Activated T-helper 1 cell treated with Interleukin-2 at 50 U/mL for 16 hours (primary cell): ENCODE measurements around the gene CLDN7.

ENCODE experiments used
- DNase-seq: peaks from one replicate; pipeline ENCODE4 v3.0.0-alpha.2; 2020; ENCODE audit warnings: low read depth

CLDN7 gene

GRCh38 chr17:7237266-7237760, 25.0 kb downstream of the CLDN7 start:
- DNase-seq = no peak

DNA sequence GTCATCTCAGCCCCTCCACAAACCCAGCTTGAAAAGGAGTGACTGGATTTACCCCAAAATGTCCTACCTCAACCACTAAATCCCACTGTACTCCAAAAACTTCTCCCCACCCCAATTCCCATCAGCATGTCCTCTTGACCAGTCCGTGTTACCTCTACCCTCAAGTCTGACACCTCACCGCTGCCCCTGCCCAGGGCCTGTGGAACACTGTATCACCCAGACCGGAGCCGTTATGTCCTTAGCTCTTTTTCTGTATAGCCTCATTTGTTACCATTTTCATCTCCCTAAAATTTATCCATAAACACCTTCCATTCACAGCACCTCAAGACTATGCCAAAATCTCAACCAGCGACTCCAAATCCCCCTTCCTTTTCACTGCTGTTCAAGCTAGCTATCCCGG, 25.5 kb downstream of the CLDN7 start:
- no peak for DNase-seq

DNA sequence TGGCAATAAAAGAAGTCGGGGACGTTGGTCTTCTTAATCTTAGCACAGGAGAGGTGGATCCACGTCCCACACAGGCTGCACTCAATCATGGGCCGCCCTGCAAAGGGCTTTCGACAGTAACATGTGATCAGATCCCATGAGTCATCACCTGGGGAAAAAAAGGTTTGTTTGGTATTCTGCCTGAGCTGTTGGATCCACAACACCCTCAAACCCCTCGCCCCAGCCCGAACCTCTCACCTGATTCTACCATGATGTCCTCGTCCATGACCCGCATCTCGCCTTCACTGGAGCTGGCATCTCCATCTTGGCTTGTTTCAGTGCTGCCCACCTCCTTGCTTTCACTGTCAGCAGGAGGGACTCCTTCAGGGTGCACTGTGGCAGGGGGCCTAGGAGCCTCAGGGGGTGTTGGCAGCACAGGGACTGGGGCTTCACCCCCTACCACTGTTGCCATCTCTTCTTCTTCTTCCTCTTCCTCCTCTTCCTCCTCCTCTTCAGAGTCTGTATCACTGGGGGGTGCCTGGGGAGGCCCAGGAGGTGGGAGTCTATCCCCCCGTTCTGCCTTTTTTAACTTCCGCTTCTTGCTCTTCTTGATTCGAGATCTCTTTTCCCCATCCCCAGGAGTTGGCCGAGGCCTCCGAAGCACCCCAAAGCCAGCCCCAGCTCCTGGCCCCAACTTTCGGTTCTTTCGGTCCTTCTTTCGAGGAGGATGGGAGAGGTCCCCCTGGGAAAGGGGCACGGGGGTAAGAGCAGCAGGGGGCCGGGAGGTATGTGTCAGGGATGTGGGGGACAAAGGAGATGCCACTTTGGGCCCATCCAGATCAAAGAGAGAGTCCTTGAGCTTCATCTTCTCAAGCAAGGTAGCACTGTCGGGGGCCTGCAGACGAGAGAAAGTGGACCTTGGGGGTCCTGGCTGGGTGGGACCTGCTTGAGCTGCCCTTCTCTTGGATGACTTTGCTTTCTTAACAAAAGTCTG, 26.3 kb downstream of the CLDN7 start:
- DNase-seq = no peak

GRCh38 chr17:7234083-7234951, 28.0 kb downstream of the CLDN7 start, which contains the start of gene DVL2:
Gene DVL2 (minus strand): TSS chr17:7234517. CDS start chr17:7234262, 255 bp downstream.
- DNase-seq = peak; percentile 89

- no peak for DNase-seq
Observed at GRCh38 chr17:7233701-7234082, 28.6 kb downstream of the CLDN7 start.

DNA sequence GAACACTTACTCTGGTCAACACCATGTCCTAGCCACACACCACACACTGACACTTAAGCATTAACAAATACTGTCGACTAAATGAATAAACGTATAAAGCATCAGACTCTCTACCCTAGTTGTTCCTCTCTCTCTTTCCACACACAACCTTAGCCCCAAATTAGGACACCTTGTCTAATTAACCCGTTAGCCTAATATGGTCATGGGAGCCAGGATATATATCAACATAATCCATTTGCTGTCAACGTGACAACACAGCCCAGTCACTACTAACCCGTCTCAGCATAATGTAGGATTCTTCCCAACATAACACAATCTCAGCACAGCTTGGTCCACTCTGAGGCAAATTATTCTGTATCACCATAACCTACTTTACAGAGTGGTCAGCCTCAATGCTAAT, 30.2 kb downstream of the CLDN7 start:
- no peak for DNase-seq

DNA sequence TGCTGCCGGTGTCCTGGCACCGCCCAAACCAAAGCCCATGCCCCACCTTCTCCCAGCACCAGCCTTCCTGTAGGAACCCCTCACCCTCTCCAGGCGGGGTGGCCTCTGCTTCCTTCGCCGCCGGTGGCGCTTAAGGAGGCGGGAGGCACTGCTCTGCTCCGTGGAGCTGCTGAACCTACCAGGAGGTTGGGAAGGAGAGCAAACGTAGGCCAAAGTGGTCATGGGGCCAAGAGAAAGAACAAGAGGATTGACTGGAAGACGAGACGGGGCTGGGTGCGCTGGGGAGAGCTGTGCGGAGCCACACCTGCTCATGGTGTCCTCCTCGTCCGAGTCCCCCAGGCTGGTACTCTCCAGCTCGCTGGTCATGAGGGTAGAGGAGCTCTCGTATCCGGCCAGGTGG, 32.8 kb downstream of the CLDN7 start:
- DNase-seq = no peak

- DNase-seq = no peak
Observed at GRCh38 chr17:7228920-7229319, 33.4 kb downstream of the CLDN7 start.

DNA sequence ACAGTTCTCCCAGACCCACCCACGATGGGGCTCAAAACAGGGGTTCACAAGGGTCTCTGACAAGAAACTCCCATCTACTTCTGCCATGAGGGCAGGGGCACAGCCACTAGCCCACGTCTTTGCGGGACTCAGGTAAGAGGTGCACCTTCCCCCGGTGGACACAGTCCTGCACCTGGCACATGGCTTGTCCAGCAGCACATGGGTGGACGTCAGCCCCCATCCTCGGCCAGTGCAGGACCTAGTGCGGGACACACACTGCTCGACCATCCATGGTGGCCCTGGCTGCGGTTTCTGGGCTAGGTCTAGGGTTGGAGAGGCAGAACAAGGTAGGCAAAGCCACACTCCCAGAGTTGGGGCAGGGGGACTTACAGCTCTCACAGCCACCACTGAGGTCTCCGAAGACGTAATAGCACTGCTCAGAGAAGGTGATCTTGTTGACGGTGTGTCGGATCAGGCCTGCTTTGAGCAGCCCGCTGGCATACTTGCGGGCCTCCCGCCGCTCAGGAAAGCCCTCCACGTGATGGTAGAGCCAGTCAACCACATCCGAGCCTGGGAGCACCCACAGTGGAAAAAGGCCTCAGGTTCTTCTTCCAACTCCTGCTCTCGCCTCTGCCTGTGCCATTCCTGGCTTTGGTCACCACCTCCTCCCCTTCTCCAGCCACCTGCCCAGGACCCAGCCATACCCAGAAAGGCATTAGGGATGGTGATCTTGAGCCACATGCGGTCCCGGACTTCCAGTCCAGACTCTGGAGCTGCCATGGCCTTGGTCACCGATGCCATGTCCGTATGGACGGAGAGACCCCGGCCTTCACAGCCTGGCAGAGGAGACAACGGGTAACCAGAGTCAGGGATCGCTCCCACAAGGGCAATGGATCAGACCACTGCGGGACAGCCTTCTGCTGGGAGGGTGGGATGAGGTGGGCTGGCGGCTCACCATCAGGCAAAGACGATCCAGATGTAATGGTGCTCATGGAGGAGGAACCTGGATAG, 35.3 kb downstream of the CLDN7 start:
- DNase-seq = no peak

GRCh38 chr17:7225711-7226331, 36.5 kb downstream of the CLDN7 start:
- DNase-seq = no peak

DNA sequence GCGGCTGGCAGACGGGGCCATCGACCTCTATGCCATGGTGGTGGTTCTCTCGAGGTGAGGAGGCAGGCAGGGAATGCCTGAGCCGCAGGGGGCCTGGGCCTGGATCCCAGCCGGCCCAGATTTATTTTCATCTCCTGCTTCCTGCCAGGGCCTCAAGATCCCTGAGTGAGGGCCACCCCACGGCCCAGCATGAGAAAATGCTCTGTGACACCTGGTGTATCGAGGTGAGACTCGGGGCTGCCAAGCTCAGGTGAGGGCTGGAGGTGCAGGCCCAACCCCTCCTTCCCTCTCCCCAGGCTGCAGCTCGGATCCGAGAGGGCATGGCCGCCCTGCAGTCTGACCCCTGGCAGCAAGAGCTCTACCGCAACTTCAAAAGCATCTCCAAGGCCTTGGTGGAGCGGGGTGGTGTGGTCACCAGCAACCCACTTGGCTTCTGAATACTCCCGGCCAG, 37.6 kb downstream of the CLDN7 start:
- no peak for DNase-seq

GRCh38 chr17:7224110-7224509, 38.2 kb downstream of the CLDN7 start:
- no peak for DNase-seq

DNA sequence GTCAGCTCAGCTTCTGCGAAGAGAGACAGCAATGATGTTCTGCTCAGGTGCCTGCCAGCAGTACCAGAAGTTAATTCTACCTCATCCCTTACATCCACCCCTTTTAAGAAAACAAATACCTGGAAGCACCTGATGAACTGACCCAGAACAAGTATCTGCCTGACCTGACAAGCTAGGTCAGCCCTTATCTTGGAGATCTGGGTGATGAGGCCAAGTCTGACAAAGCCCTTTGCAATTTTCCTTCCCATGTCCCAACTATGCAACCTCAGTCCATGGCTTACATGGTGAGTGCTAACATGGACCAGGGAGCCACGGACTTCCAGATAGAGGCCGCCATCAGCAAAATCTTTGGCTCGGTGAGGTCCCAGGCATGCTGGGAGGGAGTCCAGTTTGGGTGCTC, 38.9 kb downstream of the CLDN7 start:
- no peak for DNase-seq

- DNase-seq = no peak
Observed at GRCh38 chr17:7222972-7223292, 39.3 kb downstream of the CLDN7 start.

- no peak for DNase-seq
Observed at GRCh38 chr17:7222093-7222971, 39.9 kb downstream of the CLDN7 start.

GRCh38 chr17:7221278-7222092, 40.8 kb downstream of the CLDN7 start:
- no peak for DNase-seq

DNA sequence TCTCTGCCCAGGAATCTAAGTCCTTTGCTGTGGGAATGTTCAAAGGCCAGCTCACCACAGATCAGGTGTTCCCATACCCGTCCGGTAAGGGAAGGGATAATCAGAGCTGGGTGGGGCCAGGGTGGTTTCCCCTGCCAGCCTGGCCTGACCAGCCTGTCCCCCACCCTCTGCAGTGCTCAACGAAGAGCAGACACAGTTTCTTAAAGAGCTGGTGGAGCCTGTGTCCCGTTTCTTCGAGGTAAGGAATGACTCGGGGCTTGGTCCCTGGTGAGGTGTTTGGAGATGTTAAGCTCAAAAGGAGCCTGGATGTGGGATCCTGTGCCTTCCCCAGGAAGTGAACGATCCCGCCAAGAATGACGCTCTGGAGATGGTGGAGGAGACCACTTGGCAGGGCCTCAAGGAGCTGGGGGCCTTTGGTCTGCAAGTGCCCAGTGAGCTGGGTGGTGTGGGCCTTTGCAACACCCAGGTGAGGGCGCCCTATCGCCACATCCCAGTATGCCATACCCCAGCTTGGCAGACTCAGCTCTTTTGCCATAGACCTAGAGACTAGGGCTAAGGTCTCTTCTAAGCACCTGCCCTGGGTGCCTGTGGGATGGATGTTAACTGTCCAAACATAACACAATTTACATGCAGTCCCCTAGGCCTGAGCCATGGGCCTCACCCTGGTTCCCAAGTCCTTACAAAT, 41.5 kb downstream of the CLDN7 start:
- DNase-seq = peak; percentile 37

DNA sequence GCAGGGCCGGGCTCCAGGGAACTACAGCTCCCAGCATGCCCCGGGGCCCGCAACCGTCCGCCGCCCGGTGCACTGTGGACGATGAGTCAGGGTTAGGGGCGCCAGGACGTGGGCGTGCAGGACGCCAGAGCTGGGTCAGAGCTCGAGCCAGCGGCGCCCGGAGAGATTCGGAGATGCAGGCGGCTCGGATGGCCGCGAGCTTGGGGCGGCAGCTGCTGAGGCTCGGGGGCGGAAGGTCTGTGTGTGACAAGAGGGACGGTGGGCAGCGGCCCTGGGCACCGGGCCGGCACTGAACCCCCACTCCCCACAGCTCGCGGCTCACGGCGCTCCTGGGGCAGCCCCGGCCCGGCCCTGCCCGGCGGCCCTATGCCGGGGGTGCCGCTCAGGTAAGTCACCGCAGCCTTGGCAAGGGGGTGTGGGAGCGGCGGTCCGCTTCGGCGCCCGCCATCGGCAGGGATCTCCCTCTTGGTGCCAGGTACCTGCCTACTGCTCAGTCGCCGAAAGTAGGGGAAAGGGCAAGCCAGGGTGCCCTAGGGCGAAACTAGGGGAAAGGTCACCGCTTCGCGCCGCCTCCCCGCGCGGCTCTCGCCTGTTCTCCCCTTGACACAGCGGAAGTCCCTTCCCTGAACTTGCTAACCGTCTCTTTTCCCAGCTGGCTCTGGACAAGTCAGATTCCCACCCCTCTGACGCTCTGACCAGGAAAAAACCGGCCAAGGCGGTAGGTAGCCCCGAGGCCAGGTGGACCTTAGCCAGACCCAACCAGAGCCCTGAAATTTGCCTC, 42.3 kb downstream of the CLDN7 start, which contains the start of the genes ACADVL and DLG4:
Gene ACADVL (plus strand): TSS at position 127 of the 781 bp plus-strand sequence. CDS start 47 bp downstream, at position 174.
Gene DLG4 (minus strand): TSS at position 25 of the 781 bp plus-strand sequence.
- peak; percentile 59 for DNase-seq
